ENCODE data around the gene MYCBPAP.
A peak's percentile ranks its signal among the peaks of the same experiment; 100 is the strongest.

MYCBPAP gene

GRCh38 chr17:50538549-50539410, 30.5 kb downstream of the MYCBPAP start:
- DNase-seq = no peak

GRCh38 chr17:50539762-50540559, 31.7 kb downstream of the MYCBPAP start:
- no peak for DNase-seq

GRCh38 chr17:50540560-50541401, 32.5 kb downstream of the MYCBPAP start:
- no peak for DNase-seq

- DNase-seq = no peak
Measured at GRCh38 chr17:50541402-50541715, 33.1 kb downstream of the MYCBPAP start.

- peak; percentile 84 for DNase-seq
Measured at GRCh38 chr17:50541716-50542688, 33.8 kb downstream of the MYCBPAP start.

GRCh38 chr17:50542795-50543774, 34.8 kb downstream of the MYCBPAP start:
- DNase-seq = no peak

GRCh38 chr17:50544516-50544915, 36.3 kb downstream of the MYCBPAP start:
- no peak for DNase-seq

- DNase-seq = no peak
Measured at GRCh38 chr17:50545311-50545710, 37.1 kb downstream of the MYCBPAP start.

- no peak for DNase-seq
Measured at GRCh38 chr17:50546701-50547034, 38.4 kb downstream of the MYCBPAP start.

- DNase-seq = peak; percentile 80
Measured at GRCh38 chr17:50547035-50547735, 38.9 kb downstream of the MYCBPAP start, which contains the start of gene SPATA20. TSS of gene SPATA20 (plus strand) at chr17:50547174. CDS start at chr17:50547209, 35 bp downstream.

GRCh38 chr17:50547736-50548083, 39.5 kb downstream of the MYCBPAP start:
- no peak for DNase-seq

- DNase-seq = no peak
Measured at GRCh38 chr17:50548831-50549230, 40.6 kb downstream of the MYCBPAP start.

- DNase-seq = no peak
Measured at GRCh38 chr17:50549256-50549941, 41.2 kb downstream of the MYCBPAP start.

- no peak for DNase-seq
Measured at GRCh38 chr17:50549969-50550368, 41.7 kb downstream of the MYCBPAP start.

- no peak for DNase-seq
Measured at GRCh38 chr17:50550661-50551432, 42.6 kb downstream of the MYCBPAP start.

- no peak for DNase-seq
Measured at GRCh38 chr17:50551433-50551815, 43.2 kb downstream of the MYCBPAP start.

- DNase-seq = no peak
Measured at GRCh38 chr17:50551884-50552283, 43.6 kb downstream of the MYCBPAP start.

GRCh38 chr17:50554201-50554600, 46.0 kb downstream of the MYCBPAP start:
- DNase-seq = no peak

GRCh38 chr17:50556803-50557202, 48.6 kb downstream of the MYCBPAP start:
- DNase-seq = no peak
